ENCODE data around the gene SLC47A1.

SLC47A1 gene

GRCh38 chr17:19558946-19559345, 25.3 kb downstream of the SLC47A1 start:
- Histone ChIP-seq H3K27me3 (ENCODE audit: insufficient read depth, low read depth) (no peaks in the 10 kb centered on the region), H3K4me1 (ENCODE audit: low read depth, poor library complexity, severe bottlenecking) (no peaks in the 10 kb centered on the region), H4K20me1 (ENCODE audit: insufficient read depth) (no peaks in the 10 kb centered on the region), H3K4me2 (no peak overlapping the region), H3K79me2 (ENCODE audit: insufficient read depth, low read depth) (no peaks in the 10 kb centered on the region), H3K9ac (no peak overlapping the region), H2AFZ (ENCODE audit: low read depth) (no peak overlapping the region), H3K27ac (no peak overlapping the region), H3K36me3 (ENCODE audit: insufficient read depth) (no peaks in the 10 kb centered on the region), H3K4me3 (IDR thresholded peaks at IDR 0.05; ENCODE audit: insufficient read depth, low read depth, low read length) (no peak overlapping the region)
- TF ChIP-seq, protein P1, sequence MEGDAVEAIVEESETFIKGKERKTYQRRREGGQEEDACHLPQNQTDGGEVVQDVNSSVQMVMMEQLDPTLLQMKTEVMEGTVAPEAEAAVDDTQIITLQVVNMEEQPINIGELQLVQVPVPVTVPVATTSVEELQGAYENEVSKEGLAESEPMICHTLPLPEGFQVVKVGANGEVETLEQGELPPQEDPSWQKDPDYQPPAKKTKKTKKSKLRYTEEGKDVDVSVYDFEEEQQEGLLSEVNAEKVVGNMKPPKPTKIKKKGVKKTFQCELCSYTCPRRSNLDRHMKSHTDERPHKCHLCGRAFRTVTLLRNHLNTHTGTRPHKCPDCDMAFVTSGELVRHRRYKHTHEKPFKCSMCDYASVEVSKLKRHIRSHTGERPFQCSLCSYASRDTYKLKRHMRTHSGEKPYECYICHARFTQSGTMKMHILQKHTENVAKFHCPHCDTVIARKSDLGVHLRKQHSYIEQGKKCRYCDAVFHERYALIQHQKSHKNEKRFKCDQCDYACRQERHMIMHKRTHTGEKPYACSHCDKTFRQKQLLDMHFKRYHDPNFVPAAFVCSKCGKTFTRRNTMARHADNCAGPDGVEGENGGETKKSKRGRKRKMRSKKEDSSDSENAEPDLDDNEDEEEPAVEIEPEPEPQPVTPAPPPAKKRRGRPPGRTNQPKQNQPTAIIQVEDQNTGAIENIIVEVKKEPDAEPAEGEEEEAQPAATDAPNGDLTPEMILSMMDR (conservative IDR thresholded peaks at IDR 0.05; ENCODE audit: low read depth, low read length), result no peak

GRCh38 chr17:19561697-19562318, 28.2 kb downstream of the SLC47A1 start:
- H4K20me1 ChIP-seq (ENCODE audit: insufficient read depth), result no peaks in the 10 kb centered on the region
- no peaks in the 10 kb centered on the region for H3K27me3 ChIP-seq (ENCODE audit: insufficient read depth, low read depth)
- H3K9ac ChIP-seq, result no peak overlapping the region
- no peak overlapping the region for H3K4me3 ChIP-seq (IDR thresholded peaks at IDR 0.05; ENCODE audit: insufficient read depth, low read depth, low read length)
- H3K79me2 ChIP-seq (ENCODE audit: insufficient read depth, low read depth), result no peaks in the 10 kb centered on the region
- H3K4me2 ChIP-seq, result no peak overlapping the region
- H2AFZ ChIP-seq (ENCODE audit: low read depth), result no peak overlapping the region
- H3K4me1 ChIP-seq (ENCODE audit: low read depth, poor library complexity, severe bottlenecking), result no peaks in the 10 kb centered on the region
- H3K36me3 ChIP-seq (ENCODE audit: insufficient read depth), result no peaks in the 10 kb centered on the region
- no peak overlapping the region for H3K27ac ChIP-seq
- TF ChIP-seq, protein P1 (conservative IDR thresholded peaks at IDR 0.05; ENCODE audit: low read depth, low read length), result no peak

- H3K79me2 ChIP-seq (ENCODE audit: insufficient read depth, low read depth), result no peaks in the 10 kb centered on the region
- H3K4me2 ChIP-seq, result no peak overlapping the region
- no peak overlapping the region for H2AFZ ChIP-seq (ENCODE audit: low read depth)
- H3K4me3 ChIP-seq (IDR thresholded peaks at IDR 0.05; ENCODE audit: insufficient read depth, low read depth, low read length), result no peak overlapping the region
- H4K20me1 ChIP-seq (ENCODE audit: insufficient read depth), result no peaks in the 10 kb centered on the region
- no peaks in the 10 kb centered on the region for H3K36me3 ChIP-seq (ENCODE audit: insufficient read depth)
- no peak overlapping the region for H3K9ac ChIP-seq
- no peaks in the 10 kb centered on the region for H3K27me3 ChIP-seq (ENCODE audit: insufficient read depth, low read depth)
- H3K27ac ChIP-seq, result no peak overlapping the region
- TF ChIP-seq, protein P1 (conservative IDR thresholded peaks at IDR 0.05; ENCODE audit: low read depth, low read length), result no peak
- no peaks in the 10 kb centered on the region for H3K4me1 ChIP-seq (ENCODE audit: low read depth, poor library complexity, severe bottlenecking)
These were observed 32.3 kb downstream of the SLC47A1 start for GRCh38 chr17:19565817-19566575.

DNA sequence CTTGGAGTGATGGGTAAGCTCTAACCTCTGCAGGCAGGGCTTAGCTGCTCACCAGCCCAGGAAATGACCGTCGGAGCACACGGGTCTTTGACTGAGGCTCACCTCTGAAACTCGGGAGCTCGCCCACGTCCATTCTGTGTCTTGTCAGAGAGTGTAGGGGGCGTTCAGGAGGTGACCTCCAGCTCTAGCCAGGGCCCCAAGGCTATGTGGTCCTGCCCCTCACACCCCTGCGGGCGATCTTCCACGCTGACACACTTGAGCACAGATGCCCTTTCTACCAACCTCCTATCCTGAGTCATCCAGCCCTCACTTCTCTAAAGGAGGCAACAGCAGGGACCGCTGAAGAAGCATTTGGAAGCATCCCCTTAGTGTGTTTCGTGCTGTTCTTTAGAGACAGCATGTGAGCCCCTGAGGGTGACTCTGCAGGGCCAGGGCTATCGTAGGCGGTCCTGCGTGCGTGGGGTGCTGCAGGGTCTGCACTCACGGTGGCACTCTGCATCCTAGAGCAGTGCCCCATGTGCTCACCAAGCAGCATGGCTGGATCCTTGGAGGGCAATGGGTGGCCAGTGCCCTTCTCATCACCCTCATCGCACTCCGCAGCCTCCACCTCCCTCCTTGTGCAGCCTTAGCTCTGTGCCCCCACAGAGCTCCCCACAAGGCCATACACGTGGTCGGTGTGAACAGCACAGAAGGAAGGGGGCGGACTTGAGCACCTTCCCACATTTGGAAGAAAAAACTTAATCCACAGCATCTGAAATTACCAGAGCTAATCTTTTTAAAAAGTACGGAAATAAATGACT, 33.8 kb downstream of the SLC47A1 start:
- no peak overlapping the region for H3K27ac ChIP-seq
- no peaks in the 10 kb centered on the region for H3K36me3 ChIP-seq (ENCODE audit: insufficient read depth)
- no peak overlapping the region for H3K4me2 ChIP-seq
- H3K79me2 ChIP-seq (ENCODE audit: insufficient read depth, low read depth), result no peaks in the 10 kb centered on the region
- H3K4me1 ChIP-seq (ENCODE audit: low read depth, poor library complexity, severe bottlenecking), result no peaks in the 10 kb centered on the region
- TF ChIP-seq, protein P1 (conservative IDR thresholded peaks at IDR 0.05; ENCODE audit: low read depth, low read length), result no peak
- H4K20me1 ChIP-seq (ENCODE audit: insufficient read depth), result no peaks in the 10 kb centered on the region
- no peaks in the 10 kb centered on the region for H3K27me3 ChIP-seq (ENCODE audit: insufficient read depth, low read depth)
- H3K4me3 ChIP-seq (IDR thresholded peaks at IDR 0.05; ENCODE audit: insufficient read depth, low read depth, low read length), result no peak overlapping the region
- H3K9ac ChIP-seq, result no peak overlapping the region
- H2AFZ ChIP-seq (ENCODE audit: low read depth), result no peak overlapping the region

Data from KMS-11 (cell line).